ACC112 (cell line): ENCODE data around the gene POLR3GL.

Experiments used
- H2AFZ ChIP-seq: fragments of 200-600 bp; sonication (generic); one replicate; pipeline ENCODE4 v1.6.0; 2017; ENCODE audit warnings: antibody characterized with exemption, low read length; ENCODE audit not compliant: unreplicated experiment
- H3K27ac ChIP-seq: fragments of 200-600 bp; sonication (generic); 2 replicates; pipeline ENCODE4 v1.5.1; 2014; ENCODE audit warnings: low read depth, mild to moderate bottlenecking, antibody characterized with exemption, low read length, moderate library complexity
- H3K27me3 ChIP-seq: fragments of 200-600 bp; sonication (generic); 2 replicates; pipeline ENCODE4 v1.6.1; 2014; ENCODE audit warnings: mild to moderate bottlenecking, antibody characterized with exemption, low read length, moderate library complexity, mixed read lengths; ENCODE audit not compliant: insufficient read depth
- H3K36me3 ChIP-seq: fragments of 200-600 bp; sonication (generic); 2 replicates; pipeline ENCODE4 v1.6.1; 2016; ENCODE audit warnings: mild to moderate bottlenecking, antibody characterized with exemption, low read length, moderate library complexity, mixed read lengths; ENCODE audit not compliant: insufficient read depth
- H3K4me1 ChIP-seq: fragments of 200-600 bp; sonication (generic); one replicate; pipeline ENCODE4 v1.6.1; 2016; ENCODE audit warnings: low read length, mixed read lengths; ENCODE audit not compliant: insufficient read depth, unreplicated experiment, control insufficient read depth
- H3K4me3 ChIP-seq: fragments of 200-600 bp; sonication (generic); 2 replicates; pipeline ENCODE4 v1.5.1; 2014; ENCODE audit warnings: mild to moderate bottlenecking, low read depth, low read length
- H3K79me2 ChIP-seq: fragments of 200-600 bp; sonication (generic); one replicate; pipeline ENCODE4 v1.6.0; 2016; ENCODE audit warnings: low read length; ENCODE audit not compliant: control insufficient read depth, unreplicated experiment, insufficient read depth

POLR3GL gene

GRCh38 chr1:145960468-145961108 is 3.9 kb upstream of the POLR3GL start:
- Histone ChIP-seq H2AFZ (peak overlapping the region; percentile 59), H3K36me3 (no peaks in the 10 kb centered on the region), H3K4me1 (peaks cover 39% of the 10 kb centered on the region), H3K27me3 (no peaks in the 10 kb centered on the region), H3K79me2 (peaks cover 17% of the 10 kb centered on the region), H3K27ac (no peak overlapping the region), H3K4me3 (peak overlapping the region; percentile 84)

DNA sequence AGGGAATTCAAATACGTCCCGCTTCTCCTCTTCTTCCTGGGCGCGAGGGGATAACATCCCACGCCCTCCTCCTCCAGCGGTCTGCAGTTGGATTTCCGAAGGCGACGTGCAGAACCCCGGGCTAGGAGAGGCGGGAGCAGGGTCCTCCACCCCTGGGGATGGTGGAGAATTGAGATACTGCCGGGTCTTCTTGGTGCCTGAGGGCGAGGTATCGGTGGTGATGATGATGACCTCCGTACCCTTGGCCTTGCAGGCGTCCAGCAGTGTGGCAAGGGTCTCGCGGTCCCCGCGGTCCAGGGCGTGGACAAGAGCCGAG is 3.4 kb upstream of the POLR3GL start:
- peaks cover 34% of the 10 kb centered on the region for H3K4me1 ChIP-seq
- H3K4me3 ChIP-seq = peak overlapping the region; percentile 84
- peaks cover 12% of the 10 kb centered on the region for H3K79me2 ChIP-seq
- peak overlapping the region; percentile 59 for H2AFZ ChIP-seq
- no peaks in the 10 kb centered on the region for H3K27me3 ChIP-seq
- no peaks in the 10 kb centered on the region for H3K36me3 ChIP-seq
- H3K27ac ChIP-seq = no peak overlapping the region

- H3K36me3 ChIP-seq = no peaks in the 10 kb centered on the region
- H3K4me3 ChIP-seq = peak overlapping the region; percentile 84
- H3K27ac ChIP-seq = no peak overlapping the region
- H3K27me3 ChIP-seq = no peaks in the 10 kb centered on the region
- peak overlapping the region; percentile 73 for H2AFZ ChIP-seq
- peaks cover 7% of the 10 kb centered on the region for H3K79me2 ChIP-seq
- peaks cover 30% of the 10 kb centered on the region for H3K4me1 ChIP-seq
These were observed 2.9 kb upstream of the POLR3GL start for GRCh38 chr1:145961425-145962156.

DNA sequence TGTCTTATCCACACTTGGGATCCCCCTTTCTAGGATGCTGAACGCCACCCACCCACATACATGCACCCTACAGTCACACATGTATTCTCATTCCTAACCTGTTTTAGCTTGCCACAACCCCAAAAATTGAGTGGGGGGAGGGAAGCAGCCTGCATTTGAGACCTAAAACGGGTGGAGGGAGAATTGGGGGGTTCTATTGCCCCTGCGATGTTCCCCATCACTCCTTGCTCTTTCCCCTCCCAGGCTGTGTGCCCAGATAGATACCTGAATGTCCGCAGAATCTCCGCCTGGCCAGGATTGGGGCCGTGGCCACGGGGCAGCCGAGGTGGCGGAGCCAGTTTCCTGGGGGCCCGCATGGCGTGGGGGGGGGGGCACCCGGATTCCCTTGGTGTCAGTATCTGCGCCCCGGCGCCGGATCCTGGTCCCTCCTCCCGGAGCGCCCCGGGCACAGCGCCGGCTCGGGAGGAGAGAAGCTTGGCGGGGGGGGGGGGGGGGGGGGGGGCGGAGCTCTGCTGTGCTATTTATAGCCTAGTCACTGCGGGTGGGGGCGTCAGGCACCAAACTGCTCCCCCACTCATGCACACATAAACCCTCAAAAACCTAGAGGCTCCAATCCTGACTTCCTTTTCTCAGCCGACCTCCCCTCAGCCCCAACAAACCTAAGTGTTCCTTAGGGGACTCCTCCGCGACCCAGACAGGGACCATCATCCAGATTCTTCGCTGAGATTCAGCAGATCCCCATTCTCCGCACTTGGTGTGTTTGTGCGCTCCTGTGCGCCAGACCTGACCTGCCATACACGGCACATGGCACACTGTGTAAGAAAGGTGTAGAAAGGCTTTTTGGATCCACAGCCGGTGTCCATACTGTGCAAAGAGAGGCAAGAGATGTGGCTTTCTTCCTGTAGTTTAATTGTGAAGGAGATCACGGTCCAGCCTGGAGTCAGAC is 2.1 kb upstream of the POLR3GL start:
- Histone ChIP-seq H3K4me3 (peak overlapping the region; percentile 84), H3K27ac (peak overlapping the region; percentile 19; the same call in 1 of the 2 replicates), H3K27me3 (no peaks in the 10 kb centered on the region), H2AFZ (peak overlapping the region; percentile 77), H3K79me2 (no peaks in the 10 kb centered on the region), H3K4me1 (peaks cover 30% of the 10 kb centered on the region), H3K36me3 (0 out of 2 replicates have a peak, but pooled peaks cover under 1% of the 10 kb centered on the region)

DNA sequence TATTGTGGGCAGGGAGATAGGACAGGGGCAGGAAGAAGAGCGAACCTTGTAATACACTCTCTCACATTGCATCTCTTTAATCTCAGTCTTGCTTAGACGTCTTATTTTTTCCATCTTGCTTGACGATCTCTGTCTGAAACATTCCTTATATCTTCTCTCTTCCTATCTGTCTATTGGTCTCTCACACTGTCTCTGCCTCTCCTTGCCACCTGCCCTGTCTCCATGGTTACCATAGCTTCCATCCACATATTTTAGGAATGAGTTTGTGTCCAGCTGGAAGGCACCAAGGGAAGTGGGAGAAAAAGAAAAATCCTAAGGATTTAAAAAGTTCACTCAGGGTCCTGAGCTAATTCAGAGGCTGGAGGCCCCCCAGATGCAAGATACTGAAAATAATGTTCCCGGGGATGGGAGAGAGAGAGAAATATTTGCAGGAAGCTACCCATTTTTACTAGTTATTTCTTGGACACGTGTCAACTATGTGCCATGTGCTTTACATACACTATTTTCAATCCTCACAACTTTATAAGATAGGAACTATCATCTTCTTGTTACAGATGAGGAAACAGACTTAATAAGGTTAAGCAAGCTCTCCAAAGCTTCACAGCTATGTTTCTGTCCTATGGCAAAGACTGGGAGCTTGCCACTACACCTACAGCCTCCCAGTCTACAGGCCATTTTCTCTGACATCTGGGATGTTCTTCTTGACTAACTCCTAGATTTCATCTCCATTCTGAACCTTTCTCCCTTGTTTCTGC is 1.0 kb upstream of the POLR3GL start:
- Histone ChIP-seq H3K27ac (peak overlapping the region; percentile 67), H3K4me1 (peaks cover 27% of the 10 kb centered on the region), H3K79me2 (no peaks in the 10 kb centered on the region), H2AFZ (peak overlapping the region; percentile 85), H3K4me3 (peak overlapping the region; percentile 84), H3K36me3 (peaks cover 6% of the 10 kb centered on the region; the same call in 1 of the 2 replicates), H3K27me3 (no peaks in the 10 kb centered on the region)

- Histone ChIP-seq H3K4me1 (peaks cover 21% of the 10 kb centered on the region), H3K36me3 (peaks cover 6% of the 10 kb centered on the region; the same call in 1 of the 2 replicates), H3K79me2 (no peaks in the 10 kb centered on the region), H2AFZ (peak overlapping the region; percentile 93), H3K4me3 (peak overlapping the region; percentile 84), H3K27ac (no peak overlapping the region), H3K27me3 (no peaks in the 10 kb centered on the region)
These were observed 742 bp downstream of the POLR3GL start for GRCh38 chr1:145965119-145965744.

DNA sequence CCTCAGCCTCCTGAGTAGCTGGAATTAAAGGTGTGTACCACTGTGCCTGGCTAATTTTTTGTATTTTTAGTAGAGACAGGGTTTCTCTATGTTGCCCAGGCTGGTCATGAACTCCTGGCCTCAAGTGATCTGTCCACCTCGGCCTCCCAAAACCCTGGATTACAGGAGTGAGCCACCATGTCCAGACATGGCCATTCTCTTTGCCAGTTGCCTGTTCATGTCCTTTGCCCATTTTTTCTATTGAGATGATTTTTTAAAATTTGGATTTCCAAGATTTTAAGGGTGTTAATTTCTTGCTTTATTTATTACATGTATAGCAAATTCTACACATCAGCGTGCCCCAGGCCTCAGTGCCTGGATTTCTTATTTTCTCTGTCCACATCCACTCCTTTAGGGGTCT is 2.8 kb downstream of the POLR3GL start:
- Histone ChIP-seq H3K79me2 (no peaks in the 10 kb centered on the region), H3K27ac (no peak overlapping the region), H3K27me3 (no peaks in the 10 kb centered on the region), H2AFZ (no peak overlapping the region), H3K36me3 (peaks cover 6% of the 10 kb centered on the region; the same call in 1 of the 2 replicates), H3K4me1 (peaks cover 21% of the 10 kb centered on the region), H3K4me3 (no peak overlapping the region)

DNA sequence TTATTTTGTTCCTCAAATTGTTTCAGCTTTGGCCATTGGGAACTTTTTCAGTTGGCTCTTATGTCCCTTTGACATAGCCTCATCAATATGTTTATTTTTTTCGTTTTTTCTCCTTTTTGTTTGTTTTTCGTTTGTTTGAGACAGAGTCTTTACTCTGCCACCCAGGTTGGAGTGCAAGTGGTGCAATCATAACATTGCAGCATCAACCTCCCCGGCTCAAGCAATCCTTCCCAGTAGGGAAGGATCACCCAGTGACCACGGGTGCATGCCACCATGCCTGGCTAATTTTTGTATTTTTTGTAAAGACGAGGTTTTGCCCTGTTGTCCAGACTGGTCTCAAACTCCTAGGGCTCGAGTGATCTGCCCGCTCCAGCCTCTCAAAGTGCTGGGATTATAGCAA is 8.1 kb downstream of the POLR3GL start:
- Histone ChIP-seq H3K4me3 (no peak overlapping the region), H3K79me2 (no peaks in the 10 kb centered on the region), H3K4me1 (peaks cover 4% of the 10 kb centered on the region), H3K27ac (no peak overlapping the region), H3K36me3 (peaks cover 4% of the 10 kb centered on the region; the same call in 1 of the 2 replicates), H2AFZ (no peak overlapping the region), H3K27me3 (no peaks in the 10 kb centered on the region)

- H3K36me3 ChIP-seq = no peaks in the 10 kb centered on the region
- H3K27ac ChIP-seq = no peak overlapping the region
- H3K79me2 ChIP-seq = no peaks in the 10 kb centered on the region
- no peak overlapping the region for H3K4me3 ChIP-seq
- peaks cover 23% of the 10 kb centered on the region for H3K4me1 ChIP-seq
- no peak overlapping the region for H2AFZ ChIP-seq
- no peaks in the 10 kb centered on the region for H3K27me3 ChIP-seq
These were observed 10.2 kb downstream of the POLR3GL start for GRCh38 chr1:145974721-145975120.
